Skeletal muscle tissue (tissue), 4 donors: ENCODE results near the gene TMED9. TPM values are rescaled to one million over a fixed set of nuclear protein-coding genes. Genes with fewer than 3 reads are reported as not detected.

Experiments used
- H3K27ac ChIP-seq: one replicate; pipeline ENCODE4 v1.7.0; 2013; ENCODE audit warnings: mild to moderate bottlenecking, low read depth, low read length, inconsistent platforms
- H3K27me3 ChIP-seq, 3 donors: one replicate each; pipeline ENCODE4 v1.7.0; 2013; ENCODE audit warnings: low read length in 3 of 3; ENCODE audit not compliant: control insufficient read depth in 3 of 3, insufficient read depth in 3 of 3
- H3K36me3 ChIP-seq, 3 donors: one replicate each; pipeline ENCODE4 v1.7.0; 2013; ENCODE audit warnings: low read length in 3 of 3; ENCODE audit not compliant: control insufficient read depth in 3 of 3, insufficient read depth in 3 of 3
- H3K4me1 ChIP-seq, 3 donors: one replicate each; pipeline ENCODE4 v1.7.0; 2013; ENCODE audit warnings: low read length in 3 of 3, mild to moderate bottlenecking in 3 of 3; ENCODE audit not compliant: control insufficient read depth in 3 of 3, insufficient read depth in 3 of 3
- H3K4me3 ChIP-seq, 3 donors: one replicate each; pipeline ENCODE4 v1.7.0; 2013; ENCODE audit warnings: low read length in 3 of 3
- H3K9ac ChIP-seq, 3 donors: one replicate each; pipeline ENCODE4 v1.7.0; 2013; ENCODE audit warnings: low read length in 3 of 3, mild to moderate bottlenecking in 3 of 3, moderate library complexity in 2 of 3, low read depth in 1 of 3
- H3K9me3 ChIP-seq, 3 donors: one replicate each; pipeline ENCODE4 v1.7.0; 2013; ENCODE audit warnings: low read length in 3 of 3; ENCODE audit not compliant: control insufficient read depth in 3 of 3
- total RNA-seq: library from RNA; depleted of rRNA; stranded (reverse); fragments of >200 nt; gene quantifications from one replicate; pipeline ENCODE4 v1.2.3, GENCODE V29; 2014
- donor health status: Osteomylitis.

TMED9 gene
- total RNA-seq, 1 donor from 2014 or later: 37.6 TPM

DNA sequence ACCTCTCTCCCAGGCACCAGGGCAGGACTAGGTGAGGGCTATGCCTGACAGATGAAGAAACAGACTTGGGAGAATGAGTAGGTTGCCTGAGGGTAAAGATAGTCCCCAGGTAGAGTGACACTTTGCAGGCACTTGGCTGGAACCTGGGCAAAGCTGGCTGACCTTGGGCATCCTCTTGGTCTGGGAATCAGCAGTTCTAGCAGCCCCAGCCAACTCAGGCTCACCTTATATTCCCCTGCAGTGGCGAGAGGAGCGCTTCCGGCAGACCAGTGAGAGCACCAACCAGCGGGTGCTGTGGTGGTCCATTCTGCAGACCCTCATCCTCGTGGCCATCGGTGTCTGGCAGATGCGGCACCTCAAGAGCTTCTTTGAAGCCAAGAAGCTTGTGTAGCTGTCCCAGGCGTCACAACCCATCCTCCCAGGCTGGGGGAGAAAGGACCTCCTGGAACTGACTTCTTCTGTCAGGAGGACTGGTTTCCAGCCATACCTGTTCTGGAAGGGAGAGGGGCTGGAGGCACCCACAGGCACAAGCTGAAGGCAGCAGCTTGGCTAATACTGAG lies 3.1 kb downstream of the TMED9 start:
- no peaks in the 10 kb centered on the region for H3K9me3 ChIP-seq
- H3K9ac ChIP-seq: no peak overlapping the region
- no peak overlapping the region for H3K27ac ChIP-seq
- H3K36me3 ChIP-seq: peaks cover 35 to 36% (median 36%) of the 10 kb centered on the region in 3 donors
- no peaks in the 10 kb centered on the region for H3K27me3 ChIP-seq
- no peak overlapping the region for H3K4me3 ChIP-seq
- peaks cover 6 to 13% (median 11%) of the 10 kb centered on the region in 3 donors for H3K4me1 ChIP-seq

DNA sequence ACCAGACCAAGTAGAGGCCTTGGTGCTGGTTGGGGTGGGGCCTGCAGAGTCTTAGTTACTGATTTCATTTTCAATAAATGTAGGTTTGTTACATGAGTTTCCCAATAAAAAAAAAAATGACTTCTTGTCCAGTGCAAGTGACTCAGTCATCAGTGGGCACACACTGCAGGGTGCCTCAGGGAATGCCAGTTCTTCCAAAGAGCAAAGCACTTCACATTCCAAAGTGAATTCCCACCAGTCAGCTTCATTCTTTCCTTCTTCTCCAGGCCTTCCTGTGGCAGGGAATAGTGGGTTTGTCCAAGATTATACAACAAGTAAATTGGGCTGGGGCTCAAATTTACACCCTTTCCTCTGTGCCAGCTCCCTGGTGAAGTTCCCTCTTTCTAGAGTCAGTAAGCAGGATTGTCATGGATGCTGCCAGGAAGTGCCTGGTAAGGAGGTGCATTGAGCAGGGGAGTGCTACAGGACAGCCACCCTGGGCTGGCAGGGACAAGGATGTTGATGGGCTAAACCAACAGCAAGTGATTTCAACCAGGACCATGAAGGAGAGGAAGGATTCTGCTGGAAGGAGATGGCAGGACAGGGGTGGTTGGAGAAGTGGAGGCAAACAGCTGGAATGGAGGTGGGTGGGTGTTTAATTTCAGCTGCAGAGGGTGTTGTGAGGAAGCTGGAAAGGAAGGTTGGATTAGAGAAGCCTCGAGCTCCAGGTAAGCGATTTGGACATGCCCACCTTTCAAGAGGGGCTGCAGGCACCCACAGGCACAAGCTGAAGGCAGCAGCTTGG lies 4.2 kb downstream of the TMED9 start:
- H3K27me3 ChIP-seq: no peaks in the 10 kb centered on the region
- peaks cover 14 to 21% (median 19%) of the 10 kb centered on the region in 3 donors for H3K4me1 ChIP-seq
- no peak overlapping the region for H3K4me3 ChIP-seq

DNA sequence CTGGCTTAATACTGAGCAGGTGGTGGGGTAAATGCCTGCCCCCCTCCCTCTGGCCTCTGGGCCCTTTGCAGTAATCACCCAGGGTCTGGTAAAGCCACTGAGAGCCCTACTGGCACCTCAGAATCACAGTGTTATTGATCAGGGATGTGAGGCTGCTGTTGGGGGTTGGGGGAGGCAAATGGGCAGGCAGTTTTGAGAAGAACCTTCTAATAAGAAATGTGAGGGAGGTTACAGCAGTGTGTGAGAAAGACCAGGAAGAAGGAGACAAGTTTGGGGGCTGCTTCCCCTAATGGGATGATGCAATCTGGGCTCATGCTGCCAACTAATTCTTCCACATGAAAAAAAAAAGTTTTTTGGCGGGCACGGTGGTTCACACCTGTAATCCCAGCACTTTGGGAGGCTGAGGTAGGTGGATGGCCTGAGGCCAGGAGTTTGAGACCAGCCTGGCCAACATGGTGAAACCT lies 4.8 kb downstream of the TMED9 start:
- H3K27ac ChIP-seq: no peak overlapping the region
- no peak overlapping the region for H3K9ac ChIP-seq
- peaks cover 16 to 27% (median 25%) of the 10 kb centered on the region in 3 donors for H3K4me1 ChIP-seq

More for the DNA sequence above, 4.2 kb downstream of the TMED9 start:
- Histone ChIP-seq H3K27ac (no peak overlapping the region), H3K36me3 (peaks cover 35 to 36% (median 36%) of the 10 kb centered on the region in 3 donors), H3K9ac (no peak overlapping the region), H3K9me3 (no peaks in the 10 kb centered on the region)

DNA sequence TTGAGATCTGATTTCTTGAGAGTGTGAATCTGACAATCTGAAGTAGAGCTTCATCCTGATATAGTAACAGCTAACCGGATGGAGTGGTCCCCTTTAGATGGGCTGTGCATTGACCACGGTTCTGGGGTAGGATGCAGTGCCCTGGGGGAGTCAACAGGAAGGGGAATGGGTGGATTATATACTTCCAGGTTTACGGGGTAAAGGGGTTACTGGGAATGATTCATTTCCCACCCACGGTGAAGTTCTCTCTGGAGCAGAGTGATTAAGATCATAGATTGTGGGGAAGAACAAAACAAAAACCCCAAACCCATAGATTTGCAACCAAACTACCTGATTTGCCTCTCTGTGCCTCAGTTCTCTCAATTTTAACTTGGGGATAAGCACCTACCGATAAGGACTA lies 6.5 kb downstream of the TMED9 start:
- H3K27me3 ChIP-seq: no peaks in the 10 kb centered on the region
- no peaks in the 10 kb centered on the region for H3K9me3 ChIP-seq
- H3K36me3 ChIP-seq: peaks cover 32 to 33% (median 33%) of the 10 kb centered on the region in 3 donors
- H3K9ac ChIP-seq: no peak overlapping the region
- H3K4me1 ChIP-seq: peaks cover 14 to 26% (median 22%) of the 10 kb centered on the region in 3 donors
- no peak overlapping the region for H3K4me3 ChIP-seq
- H3K27ac ChIP-seq: no peak overlapping the region

More for the DNA sequence above, 4.8 kb downstream of the TMED9 start:
- no peak overlapping the region for H3K4me3 ChIP-seq
- H3K36me3 ChIP-seq: peaks cover 35 to 36% (median 36%) of the 10 kb centered on the region in 3 donors
- no peaks in the 10 kb centered on the region for H3K9me3 ChIP-seq
- H3K27me3 ChIP-seq: no peaks in the 10 kb centered on the region

DNA sequence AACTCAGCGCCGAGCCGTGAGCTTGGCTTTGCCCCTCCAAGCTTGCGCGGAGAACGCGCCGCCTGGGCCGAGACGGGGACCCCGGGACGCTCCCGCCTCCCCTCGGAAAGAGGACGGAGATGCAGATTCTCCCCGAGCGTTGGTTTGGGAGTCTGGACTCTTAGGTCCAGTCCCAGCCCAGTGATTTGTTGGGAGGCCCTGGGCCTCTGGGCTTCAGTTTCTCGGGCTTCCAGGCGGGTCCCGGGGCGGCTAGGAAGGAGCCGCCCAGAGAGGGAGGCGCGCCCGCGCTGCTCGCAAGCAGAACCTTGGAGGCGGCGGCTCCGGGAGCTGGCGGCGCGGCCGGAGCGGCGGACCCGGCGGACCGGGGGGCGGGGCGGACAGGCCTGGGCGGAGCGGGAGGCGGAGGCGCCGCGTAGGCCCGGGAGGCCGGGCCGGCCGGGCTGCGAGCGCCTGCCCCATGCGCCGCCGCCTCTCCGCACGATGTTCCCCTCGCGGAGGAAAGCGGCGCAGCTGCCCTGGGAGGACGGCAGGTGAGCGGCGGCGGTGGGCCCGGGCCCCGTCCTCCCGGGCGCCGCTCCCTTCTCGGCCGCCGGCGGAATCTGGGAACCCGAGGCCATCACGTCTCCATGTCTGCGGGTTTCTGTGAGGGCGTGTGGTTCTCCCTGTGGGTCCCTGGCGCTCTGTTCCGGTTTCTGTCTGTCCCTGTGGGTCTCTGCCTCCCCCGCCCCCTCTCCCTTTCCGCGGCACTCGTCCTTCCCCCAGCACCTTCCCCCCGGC lies 7.9 kb downstream of the TMED9 start, which contains the start of gene B4GALT7:
TSS of gene B4GALT7 (plus strand) at position 402 of the 777 bp plus-strand sequence. CDS start at position 481, 79 bp downstream.
- peaks cover 19% of the 10 kb centered on the region in 3 donors for H3K36me3 ChIP-seq
- no peaks in the 10 kb centered on the region for H3K9me3 ChIP-seq
- peak within 1 kb of the TSS; percentile 79 for H3K27ac ChIP-seq
- H3K4me3 ChIP-seq: peak within 1 kb of the TSS; percentile 74 to 95 (median 93)
- peak within 1 kb of the TSS; percentile 77 to 97 (median 93) for H3K9ac ChIP-seq
- H3K27me3 ChIP-seq: no peaks in the 10 kb centered on the region
- peaks cover 10 to 22% (median 20%) of the 10 kb centered on the region in 3 donors for H3K4me1 ChIP-seq

DNA sequence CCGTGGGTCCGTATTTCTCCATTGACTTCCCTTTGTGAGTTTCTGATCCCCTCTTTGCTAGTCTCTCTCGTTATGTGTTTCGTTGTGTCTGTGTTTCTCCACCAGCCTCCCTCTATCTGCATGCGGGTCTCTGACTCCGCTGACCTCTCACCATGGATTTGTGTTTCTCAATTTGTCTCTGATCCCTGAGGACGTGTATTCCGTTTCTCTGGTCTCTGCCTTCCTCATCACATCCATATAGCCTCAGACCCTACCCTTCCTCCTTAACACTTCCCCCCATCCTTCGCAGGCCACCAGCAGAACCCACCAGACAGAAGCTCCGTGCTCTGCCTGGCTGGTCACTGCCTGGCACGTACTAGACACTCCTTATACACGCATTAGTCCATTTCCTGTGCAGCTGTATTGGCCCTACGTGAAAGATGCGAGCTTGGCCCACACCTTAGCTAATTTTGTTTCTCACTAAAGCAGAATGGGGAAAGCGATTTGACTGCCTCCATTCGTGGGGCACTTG lies 8.6 kb downstream of the TMED9 start:
- peak overlapping the region; percentile 74 to 95 (median 93) for H3K4me3 ChIP-seq
- peak overlapping the region; percentile 77 to 97 (median 93) for H3K9ac ChIP-seq
- no peaks in the 10 kb centered on the region for H3K27me3 ChIP-seq
- H3K36me3 ChIP-seq: peaks cover 15 to 18% (median 16%) of the 10 kb centered on the region in 3 donors
- peaks cover 10 to 22% (median 20%) of the 10 kb centered on the region in 3 donors for H3K4me1 ChIP-seq
- H3K9me3 ChIP-seq: no peaks in the 10 kb centered on the region
- peak overlapping the region; percentile 79 for H3K27ac ChIP-seq

DNA sequence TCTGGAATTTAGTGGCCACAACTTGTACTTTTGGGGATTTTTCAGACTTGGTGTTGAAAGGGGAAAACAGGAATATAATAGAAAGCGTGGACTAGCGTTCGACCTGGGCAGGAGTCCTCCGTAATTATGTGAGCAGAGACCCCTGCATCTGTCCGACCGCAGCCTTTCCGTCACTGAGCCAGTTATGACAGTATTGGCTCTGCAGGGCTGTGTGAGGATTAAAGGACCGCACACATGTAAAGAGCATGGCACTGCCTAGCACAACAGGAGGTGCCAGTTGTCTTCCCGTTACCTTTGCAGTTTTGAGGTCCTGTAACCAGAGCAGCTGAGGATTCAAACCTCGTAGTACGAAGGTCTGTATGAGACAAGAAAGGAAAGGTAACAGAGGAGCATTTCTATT lies 9.1 kb downstream of the TMED9 start:
- Histone ChIP-seq H3K27ac (no peak overlapping the region), H3K27me3 (no peaks in the 10 kb centered on the region), H3K4me3 (peak overlapping the region; percentile 74 to 95 (median 93)), H3K9ac (peak overlapping the region in 2 of 3 donors; percentile 77 to 93), H3K4me1 (peaks cover 10 to 22% (median 20%) of the 10 kb centered on the region in 3 donors), H3K9me3 (no peaks in the 10 kb centered on the region), H3K36me3 (peaks cover 12 to 16% (median 13%) of the 10 kb centered on the region in 3 donors)

DNA sequence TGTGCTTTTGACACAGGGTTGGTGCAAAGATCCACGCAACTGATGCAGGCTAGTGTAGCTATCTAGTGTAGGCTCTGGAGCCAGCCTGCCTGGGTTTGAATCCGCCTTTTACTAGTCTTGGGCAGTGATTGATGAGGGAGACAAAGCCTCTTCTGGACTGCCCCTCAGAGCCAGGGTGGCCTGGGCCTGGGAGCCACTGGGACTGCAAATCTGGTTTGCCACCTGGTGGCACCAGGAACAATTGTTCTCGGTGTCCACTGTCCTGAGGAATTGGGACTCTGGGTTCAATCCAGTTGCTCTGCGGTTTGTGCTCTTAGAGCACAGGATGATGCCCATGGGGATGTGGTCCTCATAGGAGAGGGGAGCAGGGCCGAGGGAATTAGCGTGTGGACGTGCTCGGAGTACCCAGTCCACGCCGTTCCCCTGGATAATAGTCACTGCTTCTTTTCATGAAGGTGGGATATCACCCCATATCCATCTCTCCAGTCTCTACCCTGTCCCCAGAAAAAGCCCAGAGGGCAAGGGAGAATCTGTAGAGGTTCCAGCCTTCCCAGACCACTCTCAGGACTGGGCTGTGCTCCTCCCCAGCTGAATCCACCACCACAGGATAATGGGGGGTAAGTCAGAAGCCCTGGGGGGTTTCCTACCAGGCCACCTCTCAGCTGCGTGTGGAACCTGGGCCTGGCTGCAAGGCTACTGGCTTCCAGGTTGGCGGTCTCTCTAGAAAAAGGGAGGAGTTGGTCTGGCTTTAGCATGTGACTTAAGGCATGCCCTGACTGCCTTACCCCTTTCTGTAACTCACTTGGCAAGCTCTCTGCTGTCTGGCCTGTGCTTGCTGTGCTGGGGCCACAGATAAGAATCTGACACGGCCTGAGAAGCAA lies 9.8 kb downstream of the TMED9 start:
- H3K9ac ChIP-seq: peak overlapping the region in 1 of 3 donors; percentile 93
- peaks cover 10 to 22% (median 20%) of the 10 kb centered on the region in 3 donors for H3K4me1 ChIP-seq
- no peak overlapping the region for H3K4me3 ChIP-seq
- H3K36me3 ChIP-seq: peaks cover 6 to 10% (median 9%) of the 10 kb centered on the region in 3 donors
- H3K27me3 ChIP-seq: no peaks in the 10 kb centered on the region
- H3K27ac ChIP-seq: no peak overlapping the region
- no peaks in the 10 kb centered on the region for H3K9me3 ChIP-seq

DNA sequence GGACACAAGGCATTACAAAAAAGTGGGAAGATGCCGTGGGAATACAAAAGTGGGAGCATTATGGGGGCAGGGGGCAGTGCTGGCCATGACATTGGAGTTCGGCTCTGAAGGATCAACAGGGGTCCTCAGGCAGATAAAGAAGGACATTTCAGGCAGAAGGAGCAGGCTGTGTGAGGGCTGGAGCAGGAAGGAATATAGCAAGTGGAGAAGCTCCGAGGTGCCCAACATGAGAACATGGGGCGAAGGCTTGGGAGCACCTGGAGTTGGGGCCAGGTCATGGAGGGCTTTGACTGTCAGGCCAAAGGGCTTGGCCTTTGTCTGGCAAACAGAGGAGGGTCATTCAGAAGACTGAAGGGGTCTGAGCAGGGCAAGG lies 10.4 kb downstream of the TMED9 start:
- Histone ChIP-seq H3K4me1 (peaks cover 10 to 28% (median 23%) of the 10 kb centered on the region in 3 donors), H3K36me3 (peaks cover 6 to 10% (median 9%) of the 10 kb centered on the region in 3 donors), H3K9ac (peak overlapping the region in 1 of 3 donors; percentile 50), H3K27me3 (no peaks in the 10 kb centered on the region), H3K4me3 (no peak overlapping the region), H3K9me3 (no peaks in the 10 kb centered on the region), H3K27ac (no peak overlapping the region)
